Activated CD4-positive, alpha-beta T cell treated with anti-CD3 and anti-CD28 coated beads, Interleukin-2, amount 10 ng/mL, durations not matched to agents 24 days and 14 days (primary cell): ENCODE measurements around the gene IST1. TPM values are rescaled to one million over a fixed set of nuclear protein-coding genes. Genes with fewer than 3 reads are reported as not detected.
"Not testable (repeated sequence)": the region's sequence is repeated elsewhere in the genome, so short reads cannot be mapped to it uniquely, and the experiment has no call there.

Experiments
- DNase-seq: peaks from one replicate; pipeline ENCODE4 v3.0.0; 2022
- H3K27ac Mint-ChIP-seq: one replicate; pipeline ENCODE4 v1.8.0; 2022; ENCODE audit warnings: mild to moderate bottlenecking, mixed read lengths
- H3K27me3 Mint-ChIP-seq: one replicate; pipeline ENCODE4 v1.8.0; 2022; ENCODE audit warnings: mixed read lengths
- H3K36me3 Mint-ChIP-seq: one replicate; pipeline ENCODE4 v1.8.0; 2022; ENCODE audit warnings: low read depth, mild to moderate bottlenecking, mixed read lengths
- H3K4me1 Mint-ChIP-seq: one replicate; pipeline ENCODE4 v1.8.0; 2021; ENCODE audit warnings: mixed read lengths
- H3K4me3 Mint-ChIP-seq: one replicate; pipeline ENCODE4 v1.8.0; 2022; ENCODE audit warnings: mild to moderate bottlenecking, moderate library complexity, mixed read lengths
- H3K9me3 Mint-ChIP-seq: one replicate; pipeline ENCODE4 v1.8.0; 2021; ENCODE audit warnings: mixed read lengths
- intact Hi-C: fragments of 100-400 bp; cut with micrococcal nuclease; formaldehyde crosslinking; loops from one replicate; pipeline ENCODE4 v1.15.1; 2023
- total RNA-seq: library from RNA; stranded (reverse); gene quantifications from 2 replicates; pipeline ENCODE4 v1.2.3, GENCODE V29; 2022

The IST1 gene
- total RNA-seq, 1 donor from 2014 or later, result 149 TPM

DNA sequence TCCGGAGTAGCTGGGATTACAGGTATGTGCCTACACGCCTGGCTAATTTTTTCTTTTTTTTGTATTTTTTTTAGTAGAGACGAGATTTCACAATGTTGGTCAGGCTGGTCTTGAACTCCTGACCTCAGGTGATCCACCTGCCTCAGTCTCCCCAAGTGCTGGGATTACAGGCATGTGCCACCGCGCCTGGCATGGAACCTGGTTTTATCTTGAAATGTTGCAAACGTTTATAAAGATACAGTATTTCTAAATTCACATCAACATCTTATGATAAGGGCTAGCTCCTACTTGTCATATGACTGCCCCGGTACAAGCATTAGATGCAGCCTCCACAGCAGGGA, 1.5 kb upstream of the IST1 start:
- intact Hi-C loops, result loop anchor here (2.0 kb wide), 3 partner anchors 13 to 115 kb away; partner anchors contain the start of gene DHODH
- H3K9me3 Mint-ChIP-seq, result no peaks in the 10 kb centered on the region
- peak overlapping the region; percentile 95 for H3K27ac Mint-ChIP-seq
- peaks cover 1% of the 10 kb centered on the region for H3K27me3 Mint-ChIP-seq
- peaks cover 8% of the 10 kb centered on the region for H3K4me1 Mint-ChIP-seq
- peaks cover 10% of the 10 kb centered on the region for H3K36me3 Mint-ChIP-seq
- peak overlapping the region; percentile 95 for H3K4me3 Mint-ChIP-seq
- DNase-seq, result peak; percentile 59

DNA sequence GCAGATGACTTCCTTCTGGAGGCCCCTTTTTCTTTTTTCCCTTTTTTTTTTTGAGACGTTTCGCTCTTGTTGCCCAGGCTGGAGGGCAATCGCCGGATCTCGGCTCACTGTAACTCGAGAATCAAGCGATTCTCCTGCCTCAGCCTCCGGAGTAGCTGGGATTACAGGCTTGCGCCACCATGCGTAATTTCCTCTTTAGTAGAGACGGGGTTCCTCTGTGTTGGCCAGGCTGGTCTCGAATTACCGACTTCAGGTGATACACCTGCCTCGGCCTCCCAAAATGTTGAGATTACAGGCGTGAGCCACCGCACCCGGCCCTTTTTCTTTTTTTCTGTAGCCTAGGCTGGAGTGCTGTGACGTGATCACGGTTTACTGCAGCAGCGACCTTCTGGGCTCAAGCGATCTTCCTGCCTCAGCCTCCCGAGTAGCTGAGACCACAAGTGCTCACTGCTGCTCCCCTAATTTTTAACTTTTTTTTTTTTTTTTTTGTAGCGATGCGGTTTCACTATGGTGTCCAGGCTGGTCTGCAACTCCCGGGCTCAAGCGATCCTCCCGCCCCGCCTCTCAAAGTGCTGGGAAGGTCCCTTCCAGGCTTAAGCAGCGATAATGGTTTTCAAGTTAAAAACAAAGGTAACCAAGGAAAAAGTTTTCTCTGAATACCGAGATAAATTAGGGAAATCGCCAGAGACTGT, 956 bp upstream of the IST1 start:
- peak; percentile 81 for DNase-seq
- peak overlapping the region; percentile 95 for H3K27ac Mint-ChIP-seq
- H3K4me1 Mint-ChIP-seq, result peaks cover 10% of the 10 kb centered on the region
- intact Hi-C loops, result loop anchor here (2.0 kb wide), 3 partner anchors 14 to 114 kb away; partner anchors contain the start of gene DHODH
- H3K27me3 Mint-ChIP-seq, result peaks cover 1% of the 10 kb centered on the region
- no peaks in the 10 kb centered on the region for H3K9me3 Mint-ChIP-seq
- peak overlapping the region; percentile 95 for H3K4me3 Mint-ChIP-seq
- peaks cover 10% of the 10 kb centered on the region for H3K36me3 Mint-ChIP-seq

DNA sequence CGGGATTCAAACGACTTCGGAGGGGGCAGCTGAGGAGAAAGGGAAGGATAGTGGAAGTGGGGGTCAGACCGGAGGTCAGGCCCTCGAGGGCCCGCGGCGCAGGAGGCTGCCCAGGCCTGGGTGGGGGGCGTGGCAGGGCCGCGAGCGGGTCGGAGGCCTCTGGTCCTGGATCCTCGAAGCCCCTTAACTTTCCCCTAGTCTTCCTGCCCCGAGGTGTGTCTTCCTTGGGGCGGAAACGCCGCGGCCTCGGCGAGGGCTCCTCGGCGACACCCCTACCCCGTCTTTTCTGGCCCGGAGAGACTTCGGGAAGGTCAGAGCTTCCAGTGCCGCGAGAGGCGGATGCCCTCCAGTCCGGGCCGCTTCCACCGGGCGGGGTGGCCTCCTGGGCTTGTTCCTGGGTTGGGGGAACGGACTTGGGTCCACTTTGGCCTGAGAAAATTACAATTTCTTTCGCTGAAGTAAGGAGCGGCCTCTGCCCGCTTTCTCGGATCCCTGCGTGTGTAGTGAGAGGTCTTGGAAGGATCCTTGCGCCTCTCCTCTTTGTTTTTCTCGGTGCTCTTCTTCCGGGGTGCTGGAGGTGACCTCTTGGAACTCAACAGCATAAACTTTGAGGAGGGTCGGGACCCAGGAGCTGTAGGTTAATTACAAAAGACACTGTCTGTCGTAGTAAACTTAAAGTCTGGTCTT, 491 bp downstream of the IST1 start:
- no peaks in the 10 kb centered on the region for H3K27me3 Mint-ChIP-seq
- peaks cover 12% of the 10 kb centered on the region for H3K36me3 Mint-ChIP-seq
- no peaks in the 10 kb centered on the region for H3K9me3 Mint-ChIP-seq
- DNase-seq, result no peak
- intact Hi-C loops, result loop anchor here (1.0 to 5.0 kb wide), 8 partner anchors 12 to 198 kb away; partner anchors contain the start of genes AP1G1, ATXN1L, DHODH and PHLPP2
- peak overlapping the region; percentile 95 for H3K27ac Mint-ChIP-seq
- H3K4me3 Mint-ChIP-seq, result peak overlapping the region; percentile 95
- H3K4me1 Mint-ChIP-seq, result peaks cover 14% of the 10 kb centered on the region

DNA sequence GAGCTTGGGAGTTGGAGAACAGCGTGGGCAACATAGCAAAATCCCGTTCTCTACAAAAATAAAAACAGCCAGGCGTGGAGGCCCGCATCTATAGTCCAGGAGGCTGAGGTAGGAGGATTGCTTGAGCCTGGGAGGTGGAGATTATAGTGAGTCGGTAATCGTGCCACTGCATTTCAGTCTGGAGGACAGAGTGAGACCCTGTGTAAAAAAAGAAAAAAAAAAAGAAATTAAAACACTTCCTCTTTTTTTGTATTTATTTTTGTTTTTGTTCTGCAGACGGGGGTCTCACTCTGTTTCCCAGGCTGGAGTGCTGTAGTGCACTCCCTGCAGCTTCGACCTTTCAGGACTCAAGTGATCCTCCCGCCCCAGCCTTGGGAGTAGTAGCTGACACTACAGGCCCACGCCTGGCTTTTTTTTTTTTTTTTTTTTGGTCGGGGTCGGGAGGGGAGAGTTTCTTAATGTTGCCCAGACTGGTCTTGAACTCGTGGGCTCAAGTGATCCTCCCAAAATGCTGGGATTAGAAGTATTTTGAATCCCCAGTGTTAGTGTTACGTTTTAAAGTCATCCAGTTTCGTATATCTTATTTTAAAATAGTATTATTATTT, 1.5 kb downstream of the IST1 start:
- Mint-ChIP-seq H3K4me1 (peaks cover 22% of the 10 kb centered on the region), H3K27ac (peak overlapping the region; percentile 71), H3K9me3 (no peaks in the 10 kb centered on the region), H3K4me3 (peak overlapping the region; percentile 83), H3K36me3 (peaks cover 12% of the 10 kb centered on the region), H3K27me3 (no peaks in the 10 kb centered on the region)
- DNase-seq, result no peak
- intact Hi-C loops, result loop anchor here (5.0 kb wide), 1 partner anchor 175 kb away; the partner anchor contains the start of gene PHLPP2

DNA sequence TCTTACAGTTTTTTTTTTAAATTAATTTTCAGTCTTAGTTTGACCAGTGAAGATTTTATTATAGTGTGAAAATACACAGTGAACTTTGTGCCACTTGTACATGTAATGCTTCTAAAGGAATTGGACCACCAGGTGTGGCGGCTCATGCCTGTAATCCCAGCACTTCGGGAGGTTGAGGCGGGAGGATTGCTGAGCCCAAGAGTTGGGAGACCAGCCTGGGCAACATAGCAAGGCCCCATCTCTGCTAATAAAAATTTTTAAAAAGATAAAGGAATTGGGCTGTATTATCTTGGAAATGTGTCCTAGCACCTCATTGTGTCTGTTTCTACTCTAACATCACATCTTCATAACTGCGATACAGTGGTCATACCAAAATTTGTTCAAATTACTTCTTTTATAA, 3.8 kb downstream of the IST1 start:
- intact Hi-C loops, result loop anchor here (5.0 kb wide), 1 partner anchor 177 kb away; the partner anchor contains the start of gene PHLPP2
- Mint-ChIP-seq H3K9me3 (no peaks in the 10 kb centered on the region), H3K4me1 (peaks cover 27% of the 10 kb centered on the region), H3K27me3 (no peaks in the 10 kb centered on the region), H3K4me3 (no peak overlapping the region), H3K27ac (no peak overlapping the region), H3K36me3 (peaks cover 21% of the 10 kb centered on the region)
- no peak for DNase-seq

DNA sequence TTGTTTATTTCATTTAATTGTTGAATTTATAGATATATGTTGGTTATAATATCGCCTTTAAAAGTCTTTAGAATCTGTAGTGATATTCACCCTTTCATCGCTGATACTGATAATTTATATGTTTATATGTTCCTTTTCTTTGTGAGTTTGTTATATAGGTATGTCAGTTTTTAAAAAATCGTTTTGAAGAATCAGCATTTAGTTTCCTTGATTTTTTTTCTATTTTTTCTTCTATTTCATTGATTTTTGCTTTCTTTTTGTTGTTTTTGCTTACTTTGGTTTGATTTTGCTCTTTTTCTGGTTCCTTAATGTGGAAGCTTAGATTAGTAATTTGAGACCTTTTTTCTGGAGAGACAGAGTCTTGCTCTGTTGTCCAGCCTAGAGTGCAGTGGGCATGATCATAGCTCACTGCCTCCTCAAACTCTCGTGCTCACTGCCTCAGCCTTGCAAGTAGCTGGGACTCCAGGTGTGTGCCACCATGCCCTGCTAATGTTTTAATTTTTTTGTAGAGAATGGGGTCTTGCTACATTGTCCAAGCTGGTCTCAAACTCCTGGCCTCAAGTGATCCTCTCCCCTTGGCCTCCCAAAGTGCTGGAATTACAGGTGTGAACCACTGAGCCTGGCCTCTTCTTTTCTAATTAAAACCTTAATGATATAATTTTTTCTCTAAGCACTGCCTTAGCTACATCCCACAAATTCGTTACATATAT, 7.5 kb downstream of the IST1 start:
- Mint-ChIP-seq H3K9me3 (no peaks in the 10 kb centered on the region), H3K4me3 (peak overlapping the region; percentile 6), H3K27me3 (no peaks in the 10 kb centered on the region), H3K36me3 (peaks cover 20% of the 10 kb centered on the region), H3K27ac (no peak overlapping the region), H3K4me1 (peaks cover 35% of the 10 kb centered on the region)
- DNase-seq, result no peak
- intact Hi-C loops, result no loop called here

DNA sequence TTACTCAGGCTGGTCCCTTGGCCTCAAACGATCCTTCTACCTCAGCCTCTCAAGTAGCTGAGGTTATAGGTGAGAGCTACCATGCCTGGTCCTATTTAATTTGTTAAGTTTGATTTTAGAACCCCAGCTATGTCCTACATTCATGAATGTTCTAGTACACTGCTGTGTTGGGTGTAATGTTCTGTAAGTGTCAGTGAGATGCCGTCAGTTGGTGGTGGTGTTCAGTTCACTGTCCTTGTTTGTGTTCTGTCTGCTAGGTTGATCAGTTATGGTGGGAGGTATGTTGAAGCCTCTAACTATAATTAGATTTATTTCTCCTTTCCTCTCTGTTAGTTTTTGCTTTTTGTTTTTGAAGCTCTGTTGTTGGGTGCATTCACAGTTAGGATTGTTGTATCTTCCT, 8.3 kb downstream of the IST1 start:
- no peak overlapping the region for H3K4me3 Mint-ChIP-seq
- H3K9me3 Mint-ChIP-seq, result no peaks in the 10 kb centered on the region
- H3K27ac Mint-ChIP-seq, result peak overlapping the region; percentile 39
- intact Hi-C loops, result no loop called here
- H3K4me1 Mint-ChIP-seq, result peaks cover 37% of the 10 kb centered on the region
- H3K36me3 Mint-ChIP-seq, result peaks cover 23% of the 10 kb centered on the region
- H3K27me3 Mint-ChIP-seq, result no peaks in the 10 kb centered on the region
- no peak for DNase-seq

DNA sequence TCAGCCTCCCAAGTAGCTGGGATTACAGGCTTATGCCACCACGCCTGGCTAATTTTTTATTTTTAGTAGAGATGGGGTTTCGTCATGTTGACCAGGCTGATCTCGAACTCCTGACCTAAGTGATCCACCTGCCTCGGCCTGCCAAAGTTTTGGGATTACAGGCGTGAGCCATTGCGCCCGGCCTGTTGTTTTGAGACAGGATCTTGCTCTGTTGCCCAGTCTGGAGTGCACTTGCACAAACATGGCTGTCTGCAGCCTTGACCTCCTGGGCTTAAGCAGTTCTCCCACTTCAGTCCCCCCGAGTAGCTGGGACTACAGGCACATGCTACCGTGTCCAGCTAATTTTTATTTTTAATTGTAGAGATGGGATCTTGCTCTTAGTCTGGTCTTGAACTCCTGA, 8.9 kb downstream of the IST1 start:
- no peak overlapping the region for H3K4me3 Mint-ChIP-seq
- intact Hi-C loops, result no loop called here
- H3K27me3 Mint-ChIP-seq, result no peaks in the 10 kb centered on the region
- H3K27ac Mint-ChIP-seq, result no peak overlapping the region
- DNase-seq, result no peak
- H3K36me3 Mint-ChIP-seq, result peaks cover 26% of the 10 kb centered on the region
- no peaks in the 10 kb centered on the region for H3K9me3 Mint-ChIP-seq
- H3K4me1 Mint-ChIP-seq, result peaks cover 39% of the 10 kb centered on the region

DNA sequence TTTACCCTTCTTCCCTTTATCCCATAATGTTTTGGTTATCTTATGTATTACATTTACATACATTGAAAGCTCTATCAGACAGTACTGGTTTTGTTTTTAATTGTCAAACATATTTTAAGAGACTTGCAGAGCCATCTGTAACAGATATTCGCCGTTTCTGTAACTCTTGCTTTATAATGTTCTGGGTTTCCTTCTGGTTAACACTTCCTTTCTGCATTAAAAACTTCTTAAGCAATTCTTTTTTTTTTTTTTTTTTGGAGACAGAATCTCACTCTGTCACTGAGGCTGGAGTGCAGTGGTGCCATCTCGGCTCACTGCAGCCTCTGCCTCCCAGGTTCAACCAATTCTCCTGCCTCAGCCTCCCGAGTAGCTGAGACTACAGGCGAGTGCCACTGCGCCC, 10.4 kb downstream of the IST1 start:
- H3K9me3 Mint-ChIP-seq, DNase-seq, H3K27me3 Mint-ChIP-seq, intact Hi-C loops: not testable (repeated sequence)
- peak overlapping the region; percentile 39 for H3K27ac Mint-ChIP-seq
- H3K4me1 Mint-ChIP-seq, result peaks cover 33% of the 10 kb centered on the region
- peaks cover 23% of the 10 kb centered on the region for H3K36me3 Mint-ChIP-seq
- peak overlapping the region; percentile 16 for H3K4me3 Mint-ChIP-seq

DNA sequence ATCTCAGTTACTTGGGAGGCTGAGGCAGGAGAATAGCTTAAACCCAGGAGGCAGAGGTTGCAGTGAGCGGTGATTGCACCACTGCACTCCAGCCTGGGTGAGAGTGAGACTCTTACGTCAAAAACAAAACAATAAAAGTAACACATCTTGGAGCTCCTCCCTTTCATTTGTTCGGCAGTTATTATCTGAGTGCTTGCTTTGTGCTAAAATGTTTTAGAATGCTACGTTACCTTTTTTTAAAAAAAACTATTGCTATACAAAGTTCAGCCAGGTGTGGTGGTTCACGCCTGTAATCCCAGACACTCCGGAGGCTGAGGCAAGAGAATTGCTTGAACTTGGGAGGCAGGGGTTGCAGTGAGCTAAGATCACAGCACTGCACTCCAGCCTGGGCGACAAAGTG, 15.8 kb downstream of the IST1 start:
- H3K4me3 Mint-ChIP-seq, result no peak overlapping the region
- no peaks in the 10 kb centered on the region for H3K27me3 Mint-ChIP-seq
- intact Hi-C loops, result no loop called here
- no peaks in the 10 kb centered on the region for H3K9me3 Mint-ChIP-seq
- H3K4me1 Mint-ChIP-seq, result peaks cover 23% of the 10 kb centered on the region
- no peak for DNase-seq
- no peak overlapping the region for H3K27ac Mint-ChIP-seq
- H3K36me3 Mint-ChIP-seq, result peaks cover 37% of the 10 kb centered on the region

DNA sequence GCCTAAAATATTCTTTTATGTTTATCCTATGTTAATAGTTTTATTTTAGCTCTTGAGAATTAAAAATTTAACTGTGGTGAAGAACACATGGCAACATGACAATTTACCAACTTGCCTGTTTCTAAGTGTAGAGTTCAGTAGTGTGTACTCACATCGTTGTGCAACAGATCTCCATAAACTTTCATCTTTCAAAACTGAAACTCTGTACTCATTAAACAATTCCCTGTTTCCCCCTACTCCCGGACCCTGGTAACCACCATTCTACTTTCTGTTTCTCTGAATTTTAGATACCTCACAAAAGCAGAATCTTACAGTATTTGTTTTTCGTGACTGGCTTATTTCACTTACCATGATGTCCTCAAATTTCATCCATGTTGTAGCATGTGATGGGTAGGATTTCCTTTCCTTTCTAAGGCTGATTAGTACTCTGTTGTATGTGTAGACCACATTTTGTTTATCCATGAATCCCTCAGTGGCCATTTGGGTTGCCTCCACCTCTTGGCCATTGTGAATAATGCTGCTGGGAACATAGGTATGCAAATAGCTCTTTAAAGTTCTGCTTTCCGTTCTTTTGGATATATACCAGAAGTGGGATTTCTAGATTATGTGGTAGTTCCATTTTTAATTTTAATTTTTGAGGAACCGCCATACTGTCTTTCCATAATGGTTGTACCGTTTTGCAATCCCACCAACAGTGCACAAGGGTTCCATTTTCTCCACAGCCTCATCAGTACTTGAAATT, 17.4 kb downstream of the IST1 start:
- intact Hi-C loops, result no loop called here
- Mint-ChIP-seq H3K27ac (no peak overlapping the region), H3K9me3 (no peaks in the 10 kb centered on the region)

DNA sequence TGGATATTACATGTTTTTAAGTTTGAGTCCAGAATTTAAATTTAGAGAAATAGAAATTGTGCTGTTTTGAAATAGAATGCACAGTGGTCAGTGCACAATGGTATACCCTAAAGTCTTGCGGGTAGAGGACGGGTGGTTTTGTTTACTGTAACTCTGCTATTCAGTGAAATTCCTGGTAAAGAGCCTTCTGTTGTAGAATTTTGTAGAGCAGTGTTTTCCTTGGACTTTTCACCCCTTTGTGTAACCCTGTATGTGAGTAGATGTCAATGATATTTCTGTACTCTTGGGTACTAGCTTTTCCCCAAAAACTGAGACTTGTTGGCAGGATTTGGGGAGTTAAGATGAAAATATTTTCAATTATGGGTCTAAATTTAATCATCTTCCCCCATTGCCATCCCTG, 19.5 kb downstream of the IST1 start:
- H3K4me1 Mint-ChIP-seq, result peaks cover 32% of the 10 kb centered on the region
- H3K27ac Mint-ChIP-seq, result peak overlapping the region; percentile 13
- no peak for DNase-seq
- no peaks in the 10 kb centered on the region for H3K9me3 Mint-ChIP-seq
- no peaks in the 10 kb centered on the region for H3K27me3 Mint-ChIP-seq
- H3K36me3 Mint-ChIP-seq, result peaks cover 61% of the 10 kb centered on the region
- H3K4me3 Mint-ChIP-seq, result no peak overlapping the region
- intact Hi-C loops, result no loop called here

More for the DNA sequence above, 17.4 kb downstream of the IST1 start:
- H3K4me1 Mint-ChIP-seq, result peaks cover 31% of the 10 kb centered on the region
- no peaks in the 10 kb centered on the region for H3K27me3 Mint-ChIP-seq
- DNase-seq, result no peak
- peaks cover 48% of the 10 kb centered on the region for H3K36me3 Mint-ChIP-seq
- no peak overlapping the region for H3K4me3 Mint-ChIP-seq

DNA sequence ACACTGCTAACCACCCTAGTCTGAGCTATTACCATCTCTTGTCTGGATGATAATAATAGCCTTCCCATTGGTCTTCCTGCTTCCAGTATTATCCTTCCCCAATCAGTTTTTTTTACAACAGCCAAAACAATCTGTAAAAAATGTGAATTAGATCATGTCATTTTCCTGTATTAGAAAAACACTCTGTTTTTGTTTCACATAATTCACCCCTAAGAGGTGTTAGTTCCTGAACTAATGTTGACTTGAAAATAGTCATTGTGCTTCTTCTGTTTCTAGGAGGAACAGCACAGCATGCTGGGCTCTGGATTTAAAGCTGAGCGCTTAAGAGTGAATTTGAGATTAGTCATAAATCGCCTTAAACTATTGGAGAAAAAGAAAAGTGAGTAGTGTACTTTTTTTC, 20.0 kb downstream of the IST1 start:
- peaks cover 32% of the 10 kb centered on the region for H3K4me1 Mint-ChIP-seq
- no peak overlapping the region for H3K4me3 Mint-ChIP-seq
- H3K36me3 Mint-ChIP-seq, result peaks cover 66% of the 10 kb centered on the region
- no peak for DNase-seq
- no peak overlapping the region for H3K27ac Mint-ChIP-seq
- no peaks in the 10 kb centered on the region for H3K9me3 Mint-ChIP-seq
- intact Hi-C loops, result no loop called here
- no peaks in the 10 kb centered on the region for H3K27me3 Mint-ChIP-seq
